A549 (cell line): ENCODE results near the gene GUCY1A2.

ENCODE experiments used
- HES2 ChIP-seq: fragments of >200 bp; sonication (Bioruptor Twin); formaldehyde crosslinking; IDR thresholded peaks from 2 replicates; pipeline ENCODE4 v1.6.1; 2016
- MYC ChIP-seq: IDR thresholded peaks from 2 replicates; pipeline ENCODE4 v1.6.1; 2012; ENCODE audit warnings: mild to moderate bottlenecking, inconsistent platforms, low read length, improper control_type of control experiment, borderline replicate concordance
- POLR2A ChIP-seq: IDR thresholded peaks from 2 replicates; pipeline ENCODE4 v1.6.1; 2012; ENCODE audit warnings: mild to moderate bottlenecking, low read length
- RFX5 ChIP-seq: fragments of 450-650 bp; IDR thresholded peaks from 2 replicates; pipeline ENCODE4 v1.7.1; 2014; ENCODE audit warnings: antibody characterized with exemption, mild to moderate bottlenecking, moderate library complexity
- ZSCAN20 ChIP-seq: fragments of 250-450 bp; sonication (Bioruptor Pico); IDR thresholded peaks from 2 replicates; pipeline ENCODE4 v1.8.0; 2022; ENCODE audit warnings: mild to moderate bottlenecking, moderate library complexity
- TF ChIP-seq, protein P1 (sequence below): fragments of >200 bp; sonication (Bioruptor Twin); formaldehyde crosslinking; IDR thresholded peaks from 3 replicates; pipeline ENCODE4 v1.5.1; 2016

DNA sequence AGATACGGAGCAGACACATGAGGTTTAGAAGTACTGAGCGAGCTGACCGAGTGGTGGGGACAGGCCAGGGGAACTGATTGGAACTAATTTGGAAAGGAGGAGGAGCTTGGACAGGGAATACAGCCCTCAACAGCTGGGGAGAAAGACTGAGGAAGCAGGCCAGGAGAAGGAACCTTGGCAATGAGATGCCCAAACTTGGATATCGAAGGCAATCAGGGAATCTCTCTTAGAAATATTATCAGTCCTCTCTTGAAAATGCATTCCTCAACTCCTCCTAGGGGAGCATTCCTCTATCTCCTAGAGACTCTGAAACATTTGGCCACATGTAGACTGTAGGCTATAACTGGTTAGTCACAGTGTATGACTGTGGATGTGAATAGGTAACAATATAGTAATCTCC is 284.6 kb downstream of the GUCY1A2 start:
- TF ChIP-seq, protein P1, sequence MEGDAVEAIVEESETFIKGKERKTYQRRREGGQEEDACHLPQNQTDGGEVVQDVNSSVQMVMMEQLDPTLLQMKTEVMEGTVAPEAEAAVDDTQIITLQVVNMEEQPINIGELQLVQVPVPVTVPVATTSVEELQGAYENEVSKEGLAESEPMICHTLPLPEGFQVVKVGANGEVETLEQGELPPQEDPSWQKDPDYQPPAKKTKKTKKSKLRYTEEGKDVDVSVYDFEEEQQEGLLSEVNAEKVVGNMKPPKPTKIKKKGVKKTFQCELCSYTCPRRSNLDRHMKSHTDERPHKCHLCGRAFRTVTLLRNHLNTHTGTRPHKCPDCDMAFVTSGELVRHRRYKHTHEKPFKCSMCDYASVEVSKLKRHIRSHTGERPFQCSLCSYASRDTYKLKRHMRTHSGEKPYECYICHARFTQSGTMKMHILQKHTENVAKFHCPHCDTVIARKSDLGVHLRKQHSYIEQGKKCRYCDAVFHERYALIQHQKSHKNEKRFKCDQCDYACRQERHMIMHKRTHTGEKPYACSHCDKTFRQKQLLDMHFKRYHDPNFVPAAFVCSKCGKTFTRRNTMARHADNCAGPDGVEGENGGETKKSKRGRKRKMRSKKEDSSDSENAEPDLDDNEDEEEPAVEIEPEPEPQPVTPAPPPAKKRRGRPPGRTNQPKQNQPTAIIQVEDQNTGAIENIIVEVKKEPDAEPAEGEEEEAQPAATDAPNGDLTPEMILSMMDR = no peak
- no peak for TF ChIP-seq MYC
- TF ChIP-seq RFX5 = no peak
- no peak for TF ChIP-seq POLR2A
- no peak for TF ChIP-seq ZSCAN20 (CRISPR knock-in tag)
- TF ChIP-seq HES2 = no peak
